Thymus (tissue), 11 donors: ENCODE measurements around the gene TAS1R3. TPM values are rescaled to one million over a fixed set of nuclear protein-coding genes. Genes with fewer than 3 reads are reported as not detected.
A peak's percentile ranks its signal among the peaks of the same experiment; 100 is the strongest.

Experiments used
- DNase-seq, 9 donors: peaks; one replicate each; pipeline ENCODE4 v3.0.0-alpha.2; 2013; ENCODE audit warnings: low spot score in 9 of 9, low read depth in 6 of 9, missing footprints in 1 of 9
- H3K27ac ChIP-seq, 2 donors: one replicate each; pipeline ENCODE4 v1.5.1; 2013; ENCODE audit warnings: control low read depth in 1 of 2, low read depth in 1 of 2, low read length in 1 of 2, mild to moderate bottlenecking in 1 of 2, moderate library complexity in 1 of 2
- H3K27me3 ChIP-seq, 2 donors: one replicate each; pipeline ENCODE4 v1.5.1; 2013; ENCODE audit warnings: low read length in 1 of 2; ENCODE audit not compliant: control insufficient read depth in 2 of 2, insufficient read depth in 1 of 2
- H3K36me3 ChIP-seq, 2 donors: one replicate each; pipeline ENCODE4 v1.5.1; 2013; ENCODE audit warnings: low read length in 1 of 2, mild to moderate bottlenecking in 1 of 2, moderate library complexity in 1 of 2; ENCODE audit not compliant: control insufficient read depth in 2 of 2, insufficient read depth in 2 of 2
- H3K4me1 ChIP-seq, 2 donors: one replicate each; pipeline ENCODE4 v1.5.1; 2013; ENCODE audit warnings: low read length in 2 of 2; ENCODE audit not compliant: control insufficient read depth in 2 of 2, insufficient read depth in 2 of 2
- H3K4me3 ChIP-seq, 2 donors: one replicate each; pipeline ENCODE4 v1.5.1; 2013; ENCODE audit warnings: low read length in 2 of 2, control low read depth in 1 of 2, mild to moderate bottlenecking in 1 of 2
- H3K9me3 ChIP-seq, 2 donors: one replicate each; pipeline ENCODE4 v1.5.1; 2013; ENCODE audit warnings: low read length in 1 of 2, mild to moderate bottlenecking in 1 of 2; ENCODE audit not compliant: control insufficient read depth in 2 of 2, insufficient read depth in 1 of 2
- WGBS: extraction: QIAGEN DNeasy Blood & Tissue Kit; methylation state at CpG from one replicate; pipeline ENCODE4 v1.1.7; 2013; 5-methylcytosine and 5-hydroxymethylcytosine counted together
- polyA plus RNA-seq: library from polyadenylated mRNA; stranded (reverse); fragments of 200-250 nt; gene quantifications from one replicate; pipeline ENCODE4 v1.2.3, GENCODE V29; 2013
- total RNA-seq: library from RNA; stranded (reverse); fragments of 120-200 nt; gene quantifications from one replicate; pipeline ENCODE4 v1.2.4, GENCODE V29; 2013
- donor health status: healthy.

Gene TAS1R3
- total and polyA plus RNA-seq, 2 donors, result 0.19 to 0.37 TPM

DNA sequence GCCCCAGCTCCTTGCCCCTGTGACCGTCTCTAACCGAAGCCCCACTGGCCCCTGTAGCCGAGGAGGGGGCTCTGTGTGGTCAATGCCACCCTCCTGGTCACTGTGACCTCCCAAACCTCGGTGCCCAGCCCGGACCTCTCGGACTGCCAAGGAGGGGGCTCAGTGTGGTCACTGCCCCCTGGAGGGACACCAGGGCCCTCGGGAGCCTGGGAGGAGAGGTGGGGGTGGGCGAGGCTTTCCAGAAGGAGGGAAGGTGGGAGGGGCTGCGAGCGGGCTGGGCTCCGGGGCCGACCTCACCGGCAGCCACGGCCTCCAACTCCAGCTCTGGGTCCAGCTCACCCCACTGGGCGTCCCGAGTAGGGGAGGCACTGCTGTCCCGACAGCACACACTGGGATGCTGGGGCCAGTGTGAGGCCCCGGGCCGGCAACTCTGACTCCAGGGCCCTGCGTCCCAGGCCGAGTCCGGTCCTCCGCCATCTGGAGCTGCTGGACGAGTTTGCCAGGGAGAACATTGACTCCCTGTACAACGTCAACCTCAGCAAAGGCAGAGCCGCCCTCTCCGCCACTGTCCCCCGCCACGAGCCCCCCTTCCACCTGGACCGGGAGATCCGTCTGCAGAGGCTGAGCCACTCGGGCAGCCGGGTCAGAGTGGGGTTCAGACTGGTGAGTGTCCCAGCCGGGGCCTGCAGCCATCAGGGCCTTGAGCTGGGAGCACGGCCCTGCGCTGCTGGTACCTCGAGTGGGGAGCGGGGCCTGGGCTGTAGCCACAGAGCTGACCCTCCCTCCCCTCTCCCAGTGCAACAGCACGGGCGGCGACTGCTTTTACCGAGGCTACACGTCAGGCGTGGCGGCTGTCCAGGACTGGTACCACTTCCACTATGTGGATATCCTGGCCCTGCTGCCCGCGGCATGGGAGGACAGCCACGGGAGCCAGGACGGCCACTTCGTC lies 44.5 kb upstream of the TAS1R3 start:
- Histone ChIP-seq H3K4me1 (no peaks in the 10 kb centered on the region), H3K9me3 (no peaks in the 10 kb centered on the region), H3K27ac (no peak overlapping the region), H3K36me3 (no peaks in the 10 kb centered on the region), H3K4me3 (no peak overlapping the region), H3K27me3 (peaks cover 0 to 18% of the 10 kb centered on the region in 2 donors)
- DNase-seq, result no peak
- 83% methylated on average over 50 of the region's 50 CpGs for WGBS

DNA sequence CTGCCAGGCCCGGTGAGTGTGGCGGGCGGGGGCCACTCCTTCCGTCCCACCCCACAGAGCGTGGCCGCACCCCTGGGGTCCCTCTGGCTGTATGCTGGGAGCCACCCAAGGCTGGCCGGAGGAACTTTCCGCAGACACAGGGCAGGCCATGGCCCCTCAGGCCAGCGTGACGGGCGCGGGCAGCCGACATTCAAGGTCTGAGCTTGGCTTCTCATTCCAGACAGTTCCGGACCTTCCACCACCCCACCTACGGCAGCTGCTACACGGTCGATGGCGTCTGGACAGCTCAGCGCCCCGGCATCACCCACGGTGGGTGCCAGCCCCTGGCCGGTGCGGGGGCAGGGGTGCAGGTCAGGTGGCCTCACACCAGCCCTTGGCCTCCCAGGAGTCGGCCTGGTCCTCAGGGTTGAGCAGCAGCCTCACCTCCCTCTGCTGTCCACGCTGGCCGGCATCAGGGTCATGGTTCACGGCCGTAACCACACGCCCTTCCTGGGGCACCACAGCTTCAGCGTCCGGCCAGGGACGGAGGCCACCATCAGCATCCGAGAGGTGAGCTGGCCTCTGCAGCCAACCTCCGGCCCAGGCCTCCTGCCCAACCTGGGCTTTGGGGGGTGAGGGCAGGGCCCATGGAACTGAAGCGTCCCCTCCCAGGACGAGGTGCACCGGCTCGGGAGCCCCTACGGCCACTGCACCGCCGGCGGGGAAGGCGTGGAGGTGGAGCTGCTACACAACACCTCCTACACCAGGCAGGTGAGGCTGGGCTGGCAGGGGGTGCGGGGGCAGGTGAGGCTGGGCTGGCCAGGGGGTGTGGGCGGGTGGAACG lies 43.6 kb upstream of the TAS1R3 start:
- Histone ChIP-seq H3K4me3 (no peak overlapping the region), H3K27ac (no peak overlapping the region), H3K27me3 (peaks cover 0 to 18% of the 10 kb centered on the region in 2 donors), H3K36me3 (no peaks in the 10 kb centered on the region), H3K9me3 (no peaks in the 10 kb centered on the region), H3K4me1 (no peaks in the 10 kb centered on the region)
- WGBS, result 91% methylated on average over 46 of the region's 46 CpGs
- DNase-seq, result no peak

DNA sequence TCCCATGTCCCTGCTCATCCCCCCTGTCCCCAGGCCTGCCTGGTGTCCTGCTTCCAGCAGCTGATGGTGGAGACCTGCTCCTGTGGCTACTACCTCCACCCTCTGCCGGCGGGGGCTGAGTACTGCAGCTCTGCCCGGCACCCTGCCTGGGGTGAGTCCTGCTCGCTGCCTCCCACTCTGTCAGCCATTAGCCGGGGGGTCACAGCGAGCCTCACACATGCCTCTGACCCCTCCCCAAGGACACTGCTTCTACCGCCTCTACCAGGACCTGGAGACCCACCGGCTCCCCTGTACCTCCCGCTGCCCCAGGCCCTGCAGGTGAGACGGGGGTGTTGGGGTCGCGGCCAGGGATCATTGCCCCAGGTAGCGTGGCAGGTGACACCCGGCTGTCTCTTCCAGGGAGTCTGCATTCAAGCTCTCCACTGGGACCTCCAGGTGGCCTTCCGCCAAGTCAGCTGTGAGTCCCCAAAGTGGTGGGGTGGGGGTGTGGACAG lies 40.8 kb upstream of the TAS1R3 start:
- no peak overlapping the region for H3K4me3 ChIP-seq
- DNase-seq, result peak in 2 of 9 donors; percentile 41 to 56
- H3K36me3 ChIP-seq, result peaks cover 2 to 26% of the 10 kb centered on the region in 2 donors
- no peaks in the 10 kb centered on the region for H3K4me1 ChIP-seq
- WGBS, result 63% methylated on average over 15 of the region's 15 CpGs
- peaks cover 0 to 15% of the 10 kb centered on the region in 2 donors for H3K27me3 ChIP-seq
- no peaks in the 10 kb centered on the region for H3K9me3 ChIP-seq
- no peak overlapping the region for H3K27ac ChIP-seq

DNA sequence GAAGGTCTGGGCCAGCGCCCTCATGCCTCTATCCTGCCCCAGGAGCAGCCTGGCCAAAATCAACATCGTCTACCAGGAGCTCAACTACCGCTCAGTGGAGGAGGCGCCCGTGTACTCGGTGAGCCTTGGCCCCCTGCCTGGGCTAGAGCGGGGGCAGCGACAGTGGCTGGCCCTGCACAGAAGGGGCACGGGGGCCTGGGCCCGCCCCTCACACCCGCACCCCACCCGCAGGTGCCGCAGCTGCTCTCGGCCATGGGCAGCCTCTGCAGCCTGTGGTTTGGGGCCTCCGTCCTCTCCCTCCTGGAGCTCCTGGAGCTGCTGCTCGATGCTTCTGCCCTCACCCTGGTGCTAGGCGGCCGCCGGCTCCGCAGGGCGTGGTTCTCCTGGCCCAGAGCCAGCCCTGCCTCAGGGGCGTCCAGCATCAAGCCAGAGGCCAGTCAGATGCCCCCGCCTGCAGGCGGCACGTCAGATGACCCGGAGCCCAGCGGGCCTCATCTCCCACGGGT lies 40.0 kb upstream of the TAS1R3 start:
- no peak for DNase-seq
- 85% methylated on average over 28 of the region's 28 CpGs for WGBS
- H3K27ac ChIP-seq, result no peak overlapping the region

DNA sequence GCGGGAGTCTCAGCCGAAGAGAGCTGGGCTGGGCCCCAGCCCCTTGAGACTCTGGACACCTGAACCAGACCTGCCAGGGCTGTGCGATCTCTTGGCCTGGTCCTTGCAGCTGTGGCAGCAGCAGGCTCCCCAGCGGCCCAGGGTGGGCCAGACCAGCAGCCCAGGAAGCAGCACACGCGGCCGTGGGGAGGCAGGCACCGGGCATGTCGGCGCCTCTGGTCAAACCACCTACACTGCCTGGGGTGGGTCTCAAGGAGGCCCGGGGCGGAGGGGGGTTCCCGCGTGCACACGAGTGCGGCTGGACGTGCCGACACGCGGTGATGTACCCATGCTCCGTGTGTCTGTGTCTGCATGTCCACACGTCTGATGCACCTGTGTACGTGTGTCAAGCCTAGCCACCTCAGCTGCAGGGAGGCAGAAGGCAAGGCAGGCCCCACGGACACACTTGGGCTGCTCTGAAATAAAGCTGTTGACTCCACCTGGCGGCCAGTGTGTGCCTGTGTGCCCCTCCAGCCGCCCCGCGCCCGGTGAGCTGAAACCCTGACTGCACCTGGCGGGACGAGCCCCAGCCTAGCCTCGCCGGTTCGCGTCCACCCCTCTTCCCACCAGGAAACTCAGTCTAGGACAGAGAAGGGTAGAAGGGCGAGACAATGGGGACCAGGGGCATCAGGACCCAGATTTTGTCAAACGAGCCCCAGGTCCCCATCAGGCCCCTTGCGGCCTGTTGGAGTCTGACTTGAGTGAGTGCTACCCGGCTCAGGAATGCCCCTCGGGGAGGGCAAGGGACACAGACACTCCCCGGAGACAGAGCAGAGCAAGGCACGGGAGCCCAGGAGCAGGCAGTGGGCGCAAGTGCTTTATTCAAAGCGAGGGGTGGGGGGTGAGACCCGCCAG lies 39.3 kb upstream of the TAS1R3 start:
- H3K4me3 ChIP-seq, result no peak overlapping the region
- no peaks in the 10 kb centered on the region for H3K9me3 ChIP-seq
- peak in 6 of 9 donors; percentile 48 to 79 (median 64) for DNase-seq
- peaks cover 3 to 40% of the 10 kb centered on the region in 2 donors for H3K36me3 ChIP-seq
- no peaks in the 10 kb centered on the region for H3K4me1 ChIP-seq
- WGBS, result 66% methylated on average over 45 of the region's 45 CpGs
- no peak overlapping the region for H3K27ac ChIP-seq
- peaks cover 0 to 5% of the 10 kb centered on the region in 2 donors for H3K27me3 ChIP-seq

More for the DNA sequence above, 40.0 kb upstream of the TAS1R3 start:
- no peaks in the 10 kb centered on the region for H3K9me3 ChIP-seq
- peaks cover 0 to 10% of the 10 kb centered on the region in 2 donors for H3K27me3 ChIP-seq
- H3K4me3 ChIP-seq, result no peak overlapping the region
- peaks cover 2 to 34% of the 10 kb centered on the region in 2 donors for H3K36me3 ChIP-seq
- no peaks in the 10 kb centered on the region for H3K4me1 ChIP-seq

DNA sequence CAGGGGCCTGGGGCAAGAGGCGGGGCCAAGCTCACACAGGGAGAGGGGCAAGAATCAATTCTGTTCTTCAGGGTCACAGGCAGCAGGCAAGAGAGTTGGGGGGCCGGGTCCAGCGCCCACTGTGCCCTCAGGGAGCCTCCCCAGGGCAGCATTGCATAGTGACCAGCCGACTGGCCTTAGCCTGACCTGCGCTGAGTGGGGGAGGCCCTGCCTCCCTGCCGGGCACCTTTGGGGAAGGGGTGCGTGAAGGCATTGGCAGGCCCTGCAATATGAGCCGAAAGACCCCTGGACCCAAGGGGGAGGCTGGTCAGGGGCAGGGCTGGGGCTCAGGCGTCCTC lies 38.7 kb upstream of the TAS1R3 start:
- Histone ChIP-seq H3K36me3 (peaks cover 4 to 41% of the 10 kb centered on the region in 2 donors), H3K4me3 (no peak overlapping the region), H3K27ac (no peak overlapping the region), H3K27me3 (peaks cover 0 to under 1% of the 10 kb centered on the region in 2 donors), H3K9me3 (no peaks in the 10 kb centered on the region), H3K4me1 (no peaks in the 10 kb centered on the region)
- WGBS, result 96% methylated on average over 9 of the region's 9 CpGs
- no peak for DNase-seq

DNA sequence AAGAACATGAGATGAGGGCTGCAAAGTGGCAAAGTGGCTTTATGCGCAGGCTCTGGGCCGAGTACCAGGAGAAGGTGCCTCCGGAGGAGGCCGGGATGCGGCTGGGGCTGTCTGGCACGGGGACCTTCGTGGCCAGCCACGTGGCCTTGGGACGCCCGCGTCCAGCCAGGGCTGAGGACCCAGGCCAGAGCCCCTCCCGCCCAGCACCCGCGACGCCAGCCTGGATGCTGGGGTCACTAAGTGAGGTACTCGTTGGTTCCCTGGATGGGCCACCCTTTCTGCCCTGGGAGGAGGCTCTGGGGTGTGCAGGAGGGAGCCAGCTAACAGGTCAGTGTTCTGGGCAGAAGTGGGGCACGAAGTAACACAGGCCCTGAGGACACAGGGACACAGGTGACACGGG lies 38.2 kb upstream of the TAS1R3 start:
- H3K27me3 ChIP-seq, result no peaks in the 10 kb centered on the region
- H3K27ac ChIP-seq, result no peak overlapping the region
- WGBS, result 98% methylated on average over 18 of the region's 18 CpGs
- H3K4me3 ChIP-seq, result no peak overlapping the region
- no peak for DNase-seq
- no peaks in the 10 kb centered on the region for H3K9me3 ChIP-seq
- H3K4me1 ChIP-seq, result no peaks in the 10 kb centered on the region
- H3K36me3 ChIP-seq, result peaks cover 6 to 44% of the 10 kb centered on the region in 2 donors
